HG02938 (cell line): ENCODE measurements around the gene KRTAP10-4.
"Not testable (repeated sequence)": the region's sequence is repeated elsewhere in the genome, so short reads cannot be mapped to it uniquely, and the experiment has no call there.

Experiments used
- ATAC-seq: cut with Tn5 transposase; IDR thresholded peaks from one replicate; pipeline ENCODE4 v1.9.1; 2021; ENCODE audit warnings: mild to moderate bottlenecking, moderate library complexity; ENCODE audit not compliant: unreplicated experiment

Gene KRTAP10-4

GRCh38 chr21:44555200-44555875 lies 18.2 kb upstream of the KRTAP10-4 start:
- no peak for ATAC-seq

DNA sequence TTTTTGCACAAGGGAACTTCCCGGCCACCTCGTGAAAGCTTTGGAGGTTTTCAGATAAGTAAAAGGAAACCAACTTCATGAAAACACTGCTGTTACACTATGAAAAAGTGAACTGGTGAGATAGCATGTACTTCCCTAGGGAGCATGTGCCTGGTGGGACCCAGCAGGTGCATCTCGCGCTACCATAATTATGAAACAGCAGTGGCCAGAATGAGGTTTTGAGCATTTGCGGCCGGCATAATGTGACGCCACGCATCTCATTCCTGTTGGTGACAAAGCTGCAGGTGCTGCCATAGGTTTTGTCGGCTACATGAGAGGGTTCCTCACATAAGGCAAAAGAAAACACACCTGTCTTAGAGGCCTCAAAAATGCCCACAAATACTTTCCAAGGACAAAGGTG lies 16.6 kb upstream of the KRTAP10-4 start:
- no peak for ATAC-seq

DNA sequence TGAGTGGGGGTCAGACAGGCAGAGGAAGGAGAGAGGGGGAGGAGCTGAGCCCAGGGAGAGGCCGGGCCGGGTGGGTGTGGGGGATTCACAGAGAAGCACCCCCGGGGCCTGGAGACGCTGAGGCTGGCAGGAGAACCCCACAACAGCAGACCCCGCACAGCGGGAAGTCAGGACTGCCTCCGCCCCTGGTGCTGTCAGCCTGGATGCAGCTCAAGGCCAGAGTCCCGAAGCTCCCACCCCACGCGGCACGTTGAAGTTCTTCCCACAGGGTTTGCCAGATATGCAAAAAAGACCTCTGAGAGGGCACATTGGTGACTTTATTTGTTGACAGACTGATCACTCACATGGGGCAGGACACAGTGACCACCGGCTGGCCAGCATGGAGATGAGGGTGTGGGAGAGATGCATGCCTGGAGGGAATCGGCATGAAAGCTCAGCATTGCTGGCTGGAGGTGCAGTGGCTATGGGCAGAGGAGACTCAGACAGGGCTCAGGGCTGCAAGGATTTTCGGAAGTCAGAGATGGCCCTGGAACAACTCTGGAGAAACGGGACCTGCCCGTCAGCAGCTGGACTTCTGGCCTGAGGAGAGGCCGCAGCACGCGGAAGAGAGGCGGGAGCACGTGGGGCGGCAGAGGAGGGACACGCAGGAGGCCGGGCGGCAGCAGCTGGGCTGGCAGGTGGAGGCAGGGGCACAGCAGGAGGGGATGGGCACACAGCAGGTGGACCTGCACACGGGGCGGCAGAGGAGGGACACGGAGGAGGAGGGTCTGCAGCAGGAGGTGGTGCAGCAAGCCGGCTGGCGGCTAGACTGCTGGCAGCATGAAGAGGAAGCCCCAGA lies 15.8 kb upstream of the KRTAP10-4 start:
- no peak for ATAC-seq

- not testable (repeated sequence) for ATAC-seq
These were observed 15.2 kb upstream of the KRTAP10-4 start for GRCh38 chr21:44558329-44558675.

DNA sequence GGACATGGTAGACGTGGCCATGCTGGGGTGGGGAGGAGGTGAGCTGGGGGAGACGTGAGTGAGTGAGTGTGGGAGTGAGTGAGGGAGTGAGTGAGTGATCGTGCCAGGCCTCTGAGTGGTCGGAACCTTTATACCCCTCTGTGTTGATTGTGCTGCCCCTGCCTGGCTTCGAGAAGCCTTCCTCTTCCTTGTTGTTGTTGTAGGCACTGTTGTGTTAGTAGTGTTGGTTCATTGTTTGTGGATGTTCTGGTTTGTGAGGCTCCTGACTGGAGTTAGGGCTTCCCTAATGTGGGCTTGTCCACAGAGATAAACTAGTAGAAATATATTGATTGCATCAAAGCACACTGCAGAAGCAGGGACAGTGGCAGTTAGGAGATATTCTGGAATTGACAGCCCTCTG lies 14.8 kb upstream of the KRTAP10-4 start, which contains the start of gene KRTAP10-3:
Gene KRTAP10-3, minus strand, starts transcription at position 101 of the 400 bp plus-strand sequence. Its CDS starts 80 bp downstream, at position 21.
- ATAC-seq: no peak

DNA sequence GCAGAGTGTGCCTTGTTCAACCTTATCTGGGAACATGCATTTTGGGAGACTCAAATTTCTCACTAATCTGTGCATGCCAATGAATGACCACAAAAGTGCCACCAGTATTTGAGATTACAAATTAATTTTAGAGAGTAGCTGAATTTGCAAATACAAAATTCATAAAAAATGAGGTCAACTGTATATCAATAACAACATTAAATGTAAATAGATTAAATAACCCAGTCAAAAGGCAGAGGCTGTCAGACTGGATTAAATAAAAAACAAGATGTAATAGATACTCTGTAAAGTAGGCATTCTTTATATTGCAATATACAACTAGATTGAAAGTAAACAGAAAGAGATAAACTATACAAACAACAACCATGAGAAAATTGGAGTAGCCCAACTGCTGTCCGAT lies 9.4 kb upstream of the KRTAP10-4 start:
- no peak for ATAC-seq

DNA sequence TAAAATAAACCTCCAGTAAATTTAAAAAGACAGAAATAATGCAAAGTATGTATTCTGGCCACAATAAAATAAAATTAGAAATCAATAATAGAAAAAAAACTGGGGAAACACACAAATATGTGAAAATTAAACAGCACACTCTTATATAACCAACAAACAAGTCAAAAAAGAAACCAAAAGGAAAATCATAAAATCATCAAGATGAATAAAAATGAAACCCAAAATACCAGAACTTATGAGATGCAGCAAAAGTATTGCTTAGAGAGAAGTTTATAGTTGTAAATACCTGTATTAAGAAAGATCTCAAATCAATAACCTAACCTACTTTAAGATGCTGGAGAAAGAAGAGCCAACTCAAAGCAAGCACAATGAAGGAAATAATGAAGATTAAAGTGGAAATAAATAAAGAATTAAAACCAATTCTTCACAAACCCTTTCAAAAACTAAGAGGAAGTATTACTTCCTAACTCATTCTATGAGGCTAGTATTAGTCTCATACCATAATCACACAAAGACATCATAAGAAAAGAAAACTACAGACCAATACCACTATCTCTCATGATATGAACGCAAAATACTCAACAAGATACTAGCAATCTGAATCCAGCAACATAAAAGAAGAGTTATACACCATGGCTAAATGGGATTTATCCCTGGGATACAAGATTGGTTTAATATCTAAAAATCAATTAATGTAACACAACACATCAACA lies 8.5 kb upstream of the KRTAP10-4 start:
- ATAC-seq: no peak

GRCh38 chr21:44566403-44566802 lies 7.1 kb upstream of the KRTAP10-4 start:
- ATAC-seq: no peak

GRCh38 chr21:44567481-44568171 lies 5.9 kb upstream of the KRTAP10-4 start:
- no peak for ATAC-seq

GRCh38 chr21:44568261-44568660 lies 5.3 kb upstream of the KRTAP10-4 start:
- ATAC-seq: no peak

DNA sequence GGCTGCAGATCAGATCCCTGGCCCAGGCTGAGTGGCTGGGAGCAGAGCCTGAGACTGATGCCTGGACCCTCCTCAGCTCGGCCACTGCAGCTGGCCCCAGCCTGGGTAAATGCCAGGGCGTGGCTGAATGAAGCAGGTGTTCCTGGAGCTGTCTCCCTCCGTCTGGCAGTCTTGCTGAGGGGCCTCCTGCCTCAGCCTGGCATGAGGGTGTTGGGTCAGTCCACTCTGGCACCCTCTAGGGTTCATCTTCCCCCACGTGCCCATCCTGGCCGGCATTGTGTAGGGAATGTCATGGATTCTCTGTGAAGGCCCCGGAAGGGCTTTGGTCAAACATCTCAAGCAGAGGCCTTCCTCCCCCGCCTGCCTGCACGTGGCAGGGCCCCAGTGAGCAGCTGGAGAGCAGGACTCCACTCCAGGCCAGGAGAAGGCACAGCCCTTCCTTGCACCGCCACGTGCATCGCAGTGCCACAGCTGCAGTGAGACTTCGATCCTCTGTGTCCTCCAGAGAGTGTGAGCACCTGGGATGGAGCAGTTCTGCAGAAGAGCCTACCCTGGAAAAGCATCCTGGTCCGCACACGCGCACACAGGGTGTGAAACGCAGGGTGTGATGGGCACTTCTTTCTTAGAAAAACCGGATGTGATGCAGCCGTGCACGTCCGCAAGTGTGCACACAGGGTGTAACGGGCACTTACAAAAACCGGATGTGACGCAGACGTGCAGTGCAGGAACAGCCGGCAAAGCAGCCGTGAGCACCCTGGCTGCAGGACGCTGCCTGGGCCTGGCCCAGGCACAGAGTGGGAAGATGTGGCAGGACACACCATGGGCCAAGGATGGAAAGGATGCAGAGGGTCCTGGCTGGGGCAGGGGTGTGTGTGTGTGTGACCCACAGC lies 4.6 kb upstream of the KRTAP10-4 start:
- ATAC-seq: no peak

DNA sequence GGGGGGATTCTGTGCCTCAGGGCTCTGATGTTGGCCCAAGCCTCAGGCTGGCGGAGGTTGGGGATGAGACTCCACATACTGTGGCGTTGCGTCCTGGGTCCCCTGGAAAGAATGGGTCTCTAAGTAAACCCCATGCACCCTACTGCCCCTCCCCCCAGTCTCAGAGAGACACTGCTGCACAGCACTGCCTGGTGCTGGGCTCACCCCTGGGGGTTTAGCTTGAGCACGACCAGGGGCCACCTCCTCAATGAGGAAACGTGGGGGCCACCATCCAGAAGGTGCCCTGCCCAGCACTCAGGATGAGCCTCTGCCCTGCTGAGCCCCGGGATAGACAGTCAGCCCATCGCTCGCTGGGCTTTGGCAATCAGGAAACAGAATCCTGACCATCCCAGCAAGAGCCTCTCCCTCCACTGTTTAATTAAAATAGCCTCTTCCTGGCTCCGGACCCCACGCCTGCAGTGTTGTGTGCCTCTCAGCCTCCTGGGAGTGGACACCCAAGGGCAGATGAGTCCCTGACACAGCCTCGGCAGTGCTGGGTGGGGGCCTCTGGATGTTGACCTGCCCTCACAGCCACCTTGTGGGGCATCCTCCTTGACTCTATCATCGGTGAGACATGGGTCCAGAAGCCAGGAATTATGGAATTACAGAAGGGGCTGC lies 3.5 kb upstream of the KRTAP10-4 start:
- no peak for ATAC-seq

GRCh38 chr21:44571296-44571695 lies 2.2 kb upstream of the KRTAP10-4 start:
- ATAC-seq: no peak

GRCh38 chr21:44571844-44572782 lies 1.4 kb upstream of the KRTAP10-4 start:
- ATAC-seq: no peak

DNA sequence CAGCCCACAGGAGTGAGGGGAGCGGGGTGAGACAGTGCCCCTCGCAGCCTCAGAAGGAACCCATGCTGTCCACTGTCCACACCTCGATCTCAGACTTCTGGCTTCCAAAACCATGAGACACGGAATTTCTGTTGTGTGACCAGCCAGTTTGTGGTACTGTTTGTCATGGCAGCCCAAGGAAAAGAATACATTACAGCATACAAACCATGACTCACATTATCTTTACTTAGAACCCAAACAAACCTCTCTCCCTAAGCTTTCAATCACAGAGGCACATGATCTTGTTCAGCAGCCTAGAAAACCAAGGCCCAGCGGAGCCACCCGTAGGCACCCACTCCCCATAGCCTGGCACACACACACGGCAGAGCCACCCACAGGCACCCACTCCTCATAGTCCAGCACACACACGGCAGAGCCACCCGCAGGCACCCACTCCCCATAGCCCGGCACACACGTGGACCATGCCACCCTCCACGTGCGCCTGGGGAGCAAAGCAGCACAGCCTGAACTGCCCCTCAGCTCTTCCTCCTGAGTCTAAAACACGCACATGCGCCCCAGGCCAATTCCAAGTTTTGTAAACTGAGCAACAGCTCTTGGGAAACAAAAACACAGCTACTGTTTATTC lies 458 bp upstream of the KRTAP10-4 start:
- ATAC-seq: no peak

GRCh38 chr21:44574457-44575306 lies 1.2 kb downstream of the KRTAP10-4 start:
- no peak for ATAC-seq
